Fibroblast of skin of back (primary cell): ENCODE results near the gene ANO2.
"Not testable (repeated sequence)": the region's sequence is repeated elsewhere in the genome, so short reads cannot be mapped to it uniquely, and the experiment has no call there.

Experiments used
- DNase-seq: peaks from one replicate; pipeline ENCODE4 v3.0.0-alpha.2; 2013

ANO2 gene

DNA sequence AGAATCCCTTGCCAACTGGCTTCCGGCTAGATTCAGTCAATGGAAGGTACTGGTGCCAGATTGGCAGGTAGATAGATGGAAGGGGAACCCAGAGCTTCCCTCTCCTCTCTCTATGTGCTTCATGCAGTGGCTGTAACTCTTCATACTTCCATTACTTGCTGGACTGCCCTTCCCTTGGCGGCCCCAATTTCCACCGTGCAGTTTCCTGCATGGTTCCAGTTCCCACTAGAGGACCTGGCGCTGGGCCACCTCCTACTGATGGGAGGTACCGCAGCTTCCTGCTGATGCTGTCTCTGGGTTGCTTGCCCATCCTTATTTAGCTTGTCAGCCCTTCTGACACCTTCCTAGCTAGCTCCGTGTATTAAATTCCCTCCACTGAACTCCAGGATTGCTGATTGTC, 226.4 kb downstream of the ANO2 start:
- no peak for DNase-seq

DNA sequence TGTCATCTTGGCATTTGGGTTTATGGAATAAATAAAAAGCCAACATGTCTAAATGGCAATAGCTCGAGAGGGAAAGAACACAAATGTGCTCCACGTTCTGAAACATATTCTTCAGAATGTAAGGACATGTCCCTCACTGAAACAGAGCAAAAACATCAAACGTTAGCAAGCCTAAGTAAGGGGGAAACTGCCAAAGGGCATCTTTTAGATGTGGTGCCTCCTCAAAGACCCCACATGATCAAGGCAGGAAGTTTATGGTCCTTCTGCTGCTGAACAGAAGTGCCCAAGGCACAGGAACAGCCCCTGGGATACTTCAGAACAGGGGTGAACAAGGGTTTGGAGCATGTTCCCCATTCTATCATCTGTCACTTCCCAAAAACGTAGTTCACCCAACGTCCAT, 227.0 kb downstream of the ANO2 start:
- DNase-seq, result no peak

DNA sequence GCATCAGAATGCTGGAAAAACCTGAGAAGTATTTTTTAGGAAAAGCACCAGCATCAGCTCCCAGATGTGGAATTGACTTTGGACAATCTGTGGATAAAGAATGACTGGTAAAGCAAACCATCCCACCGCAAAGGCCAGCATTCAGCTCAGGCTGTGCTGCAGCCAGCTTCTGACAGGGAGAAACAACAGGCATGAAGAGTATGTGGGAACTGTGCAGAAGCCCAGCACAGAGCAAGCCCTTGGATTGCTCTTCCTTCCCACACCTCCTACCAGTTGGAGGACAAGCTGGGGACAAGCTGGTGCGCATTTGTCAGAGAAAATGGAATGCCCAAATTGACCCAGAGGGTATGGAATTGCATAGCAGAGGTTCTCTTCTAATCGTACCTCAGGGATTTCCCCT, 228.1 kb downstream of the ANO2 start:
- DNase-seq, result no peak

DNA sequence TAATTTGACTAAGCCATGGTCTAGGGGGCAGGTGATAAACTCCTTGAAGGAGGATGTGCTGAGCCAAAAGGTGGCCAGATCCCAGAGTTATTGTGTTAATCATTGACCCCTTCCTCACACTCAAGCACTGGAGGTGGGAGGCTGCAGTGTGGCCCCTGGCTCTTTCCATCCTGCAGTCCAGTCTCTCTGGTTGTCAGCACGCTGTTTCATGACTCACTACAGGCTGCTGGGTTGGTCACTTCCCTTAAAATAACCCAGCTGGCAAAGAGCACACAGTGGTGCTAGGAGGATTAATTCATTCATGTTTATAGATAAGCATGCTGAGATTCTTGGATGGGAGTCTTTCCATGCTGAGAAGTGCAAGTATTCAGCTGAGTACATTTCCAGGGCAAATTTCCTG, 228.9 kb downstream of the ANO2 start:
- DNase-seq, result peak; percentile 37

DNA sequence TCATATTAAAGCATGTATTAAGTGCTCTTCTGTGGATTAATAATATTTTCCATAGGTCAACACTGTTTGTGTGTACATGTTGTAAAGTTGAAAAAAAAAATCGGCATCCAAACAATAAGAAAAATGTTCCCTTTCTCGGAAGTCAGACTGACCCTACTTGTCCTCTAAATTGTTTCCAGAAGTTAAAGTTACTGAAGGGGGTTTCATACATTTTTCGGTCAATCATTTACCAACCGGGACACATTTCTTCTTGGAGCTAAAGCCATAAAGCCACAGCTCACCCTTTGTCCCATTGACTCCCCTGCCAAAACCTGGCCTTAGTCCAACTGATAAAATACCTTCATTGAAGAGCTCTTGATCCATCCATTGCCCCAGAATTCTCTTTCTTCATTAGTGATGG, 230.0 kb downstream of the ANO2 start:
- no peak for DNase-seq

DNA sequence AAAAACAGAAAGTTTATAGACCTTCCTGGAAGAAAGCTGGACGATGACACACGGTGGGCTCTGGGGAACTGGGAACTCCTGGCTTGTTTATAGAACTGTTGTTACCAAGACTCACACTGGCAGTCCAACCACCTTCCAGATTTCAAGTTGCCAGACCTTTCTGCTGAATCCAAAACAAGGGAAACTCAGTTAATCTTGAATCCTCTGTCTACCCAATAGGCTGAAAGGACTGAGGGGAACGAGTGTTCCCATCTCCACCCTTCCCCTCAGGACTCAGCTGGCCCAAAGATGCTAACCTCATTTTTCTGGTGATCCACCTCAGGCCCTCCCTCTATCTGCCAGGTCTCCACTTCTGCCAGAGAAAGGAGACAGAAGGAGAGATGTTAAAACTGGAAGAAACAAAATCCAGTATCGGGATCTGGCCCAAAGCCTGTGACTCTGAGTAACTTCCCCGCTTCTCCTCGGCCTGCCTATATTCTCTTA, 231.4 kb downstream of the ANO2 start:
- DNase-seq, result no peak

DNA sequence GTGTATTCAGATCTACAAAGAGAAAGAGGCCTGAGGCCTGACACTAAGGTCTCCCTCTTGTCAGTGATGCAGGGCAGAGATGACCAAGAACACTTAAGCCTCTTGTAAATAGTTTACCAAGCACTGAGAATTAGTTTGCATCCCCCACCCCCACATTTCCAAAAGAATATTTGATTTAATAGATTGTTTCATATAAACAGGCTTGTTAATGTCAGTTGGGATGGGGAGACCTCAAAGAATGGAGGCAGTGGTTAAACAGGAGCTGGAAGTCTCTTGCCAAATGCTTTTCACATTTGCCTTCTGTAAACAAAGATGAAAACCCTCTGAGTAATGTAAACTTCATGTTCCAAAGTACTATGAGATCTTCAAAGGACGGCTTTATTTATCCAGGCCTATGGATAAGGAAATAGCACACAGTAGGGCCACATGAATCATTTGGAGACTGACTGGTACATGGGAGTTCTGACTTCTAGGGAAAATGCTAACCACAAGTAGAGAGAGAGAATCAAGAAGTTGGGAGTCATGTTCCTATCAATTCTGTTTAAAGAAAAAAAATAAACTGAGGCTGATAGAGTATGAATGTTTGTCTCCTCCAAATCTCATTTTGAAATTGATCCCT, 234.7 kb downstream of the ANO2 start:
- no peak for DNase-seq

DNA sequence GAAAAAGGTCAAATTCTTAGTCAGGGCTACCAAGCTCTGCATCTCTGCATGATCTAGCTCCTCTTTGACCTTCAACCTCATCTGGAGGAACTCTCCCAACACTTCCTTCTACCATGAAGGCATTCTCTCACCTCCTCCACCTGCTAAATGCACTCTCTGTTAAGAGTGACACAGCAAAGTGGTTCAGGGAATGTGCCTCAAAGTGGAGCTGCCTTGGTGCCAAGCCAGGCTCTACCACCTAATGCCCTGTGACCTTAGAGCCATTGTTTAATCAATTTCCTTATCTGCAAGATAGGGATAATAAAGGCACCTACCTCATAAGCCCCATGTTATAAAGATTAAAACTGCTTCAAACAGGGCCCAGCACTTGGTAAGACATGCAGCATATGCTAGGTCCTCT, 236.7 kb downstream of the ANO2 start:
- DNase-seq, result no peak

DNA sequence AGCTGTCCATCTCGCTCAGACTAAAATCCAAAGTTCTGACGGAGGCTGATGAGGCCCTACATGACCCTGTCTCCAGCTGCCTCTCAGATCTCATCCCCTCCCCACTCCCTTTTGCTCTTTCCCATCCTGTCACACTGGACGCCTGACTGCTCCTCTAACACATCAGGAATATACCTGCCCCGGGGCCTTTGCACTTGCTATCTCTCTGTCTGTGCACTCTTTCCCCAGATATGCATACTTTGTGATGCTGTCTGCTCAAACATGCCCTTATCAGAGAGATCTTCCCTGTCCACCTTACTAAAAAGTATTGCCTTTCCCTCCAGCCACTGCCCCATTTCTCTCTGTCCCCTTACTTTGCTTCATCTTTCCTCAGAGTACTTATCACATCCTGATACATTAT, 238.8 kb downstream of the ANO2 start:
- DNase-seq, result no peak

DNA sequence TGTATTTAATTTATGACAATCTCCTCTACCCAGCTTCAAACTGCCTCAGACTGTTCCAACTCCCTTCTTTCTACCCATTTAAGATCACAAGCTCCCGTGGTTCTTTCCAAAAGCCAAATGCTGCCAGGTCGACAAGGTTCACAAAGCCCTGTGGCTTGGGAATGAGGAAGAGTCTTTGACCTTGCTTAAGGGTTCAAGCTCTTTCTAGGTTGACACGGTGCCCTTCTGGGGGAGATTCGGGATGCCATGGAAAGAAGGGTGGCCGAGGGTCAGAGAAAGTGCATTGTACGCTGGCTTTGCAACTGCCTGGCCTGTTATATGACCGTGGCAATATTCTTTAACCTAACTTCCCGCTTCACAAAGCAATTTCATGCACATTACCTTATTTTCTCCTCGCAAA, 239.3 kb downstream of the ANO2 start:
- no peak for DNase-seq

DNA sequence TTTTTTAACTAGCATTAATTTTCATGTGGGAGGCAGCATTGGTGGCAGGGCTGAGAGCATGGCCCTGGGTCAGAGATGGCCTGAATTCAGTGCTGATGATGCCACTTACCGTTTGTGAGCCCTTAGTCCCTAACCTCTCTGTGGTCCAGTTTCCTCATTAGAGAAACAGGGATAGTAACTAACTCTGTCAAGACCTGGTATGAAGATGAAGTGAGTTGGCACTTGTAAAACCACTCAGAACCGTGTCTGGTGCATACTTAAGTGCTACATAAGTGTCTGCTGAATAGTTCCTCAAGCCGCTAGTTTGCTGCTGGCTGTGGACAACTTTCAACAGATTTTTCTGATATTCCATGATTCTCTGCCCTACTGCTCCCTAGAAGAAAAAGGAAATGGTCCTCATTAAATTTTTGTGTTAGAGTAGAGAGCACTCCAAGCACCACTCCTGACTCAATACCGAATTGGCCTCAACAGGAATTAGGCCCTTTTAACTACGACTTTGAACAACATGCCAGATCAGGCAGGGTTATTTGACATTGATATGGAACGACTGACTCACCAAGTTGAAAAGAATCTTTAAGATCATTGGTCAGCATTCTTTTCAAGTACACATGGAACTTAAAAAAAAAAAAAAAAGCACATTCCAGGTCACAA, 250.2 kb downstream of the ANO2 start:
- DNase-seq, result peak; percentile 46

DNA sequence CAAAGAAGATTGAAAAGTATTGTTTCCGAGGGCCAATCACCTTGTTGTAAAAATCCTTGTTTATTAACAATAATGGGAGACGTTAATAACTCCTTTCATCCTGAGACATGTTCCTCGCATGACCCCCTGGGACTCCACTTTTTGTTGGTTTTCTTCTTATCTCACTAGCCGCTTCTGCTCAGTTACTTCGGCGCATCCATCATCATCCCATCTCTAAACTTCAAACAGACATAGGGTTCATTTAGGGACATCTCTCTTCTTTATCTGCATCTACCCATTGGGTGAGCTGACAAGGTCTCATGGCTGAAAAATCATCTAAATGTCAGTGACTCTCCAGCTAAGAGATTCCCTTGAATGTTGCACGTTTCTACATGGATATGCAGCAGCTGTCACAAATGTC, 252.2 kb downstream of the ANO2 start:
- DNase-seq, result no peak

DNA sequence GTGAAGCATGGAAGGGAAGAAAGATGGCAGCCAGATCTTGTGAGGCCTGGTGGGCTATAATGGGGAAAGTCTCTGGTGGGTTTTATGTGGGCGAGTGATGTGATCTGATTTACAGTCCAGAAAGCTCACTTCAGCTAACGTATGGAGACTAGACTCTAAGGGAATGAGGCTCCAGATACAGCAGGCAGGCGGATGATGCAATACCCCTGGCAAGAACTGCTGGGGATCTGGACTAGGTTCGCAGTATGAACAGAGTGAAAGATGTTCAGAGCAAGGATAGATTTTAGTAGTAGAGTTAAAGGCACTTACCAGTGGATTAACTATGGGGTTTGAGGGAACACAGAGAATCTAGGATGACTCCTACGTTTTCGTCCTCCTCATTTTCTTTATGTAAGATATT, 253.1 kb downstream of the ANO2 start:
- no peak for DNase-seq

DNA sequence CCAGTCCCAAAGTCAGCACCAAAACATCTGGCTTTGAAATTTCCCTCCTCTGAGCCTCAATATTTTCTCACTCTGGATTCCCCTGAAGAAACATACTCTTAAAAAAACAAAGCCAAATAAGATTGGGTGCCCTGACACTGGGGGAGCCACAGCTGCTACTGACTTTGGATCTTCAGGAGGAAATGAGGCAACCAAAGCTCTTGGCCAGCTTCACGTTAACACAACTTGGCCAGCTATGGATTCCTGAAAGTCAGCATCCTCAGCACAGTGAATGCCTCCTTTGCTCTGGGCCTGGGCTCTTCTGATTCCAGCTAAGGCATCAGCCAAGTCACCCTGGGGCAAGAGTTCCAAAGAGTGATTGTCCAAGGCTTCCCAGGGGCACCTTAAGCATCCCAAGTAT, 254.8 kb downstream of the ANO2 start:
- DNase-seq, result no peak

DNA sequence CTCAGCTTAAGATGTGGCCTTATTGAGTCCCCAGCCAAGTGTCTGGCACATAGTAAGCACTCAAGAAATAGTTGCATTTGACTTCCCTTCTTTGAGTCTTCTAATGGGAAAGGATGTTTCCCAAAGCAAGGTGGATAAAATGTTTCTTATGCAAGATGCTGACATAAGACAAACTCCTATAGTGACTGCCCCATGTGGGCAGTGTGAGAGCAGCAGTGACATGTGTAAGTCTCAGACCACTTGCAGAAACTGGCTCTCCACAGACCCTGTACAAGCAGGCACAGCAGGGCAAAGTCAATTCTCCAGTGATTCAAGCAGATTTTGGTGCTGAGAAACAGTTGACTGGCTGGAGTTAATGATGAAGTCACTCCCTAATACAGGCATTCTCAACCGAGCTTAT, 255.3 kb downstream of the ANO2 start:
- DNase-seq, result no peak

DNA sequence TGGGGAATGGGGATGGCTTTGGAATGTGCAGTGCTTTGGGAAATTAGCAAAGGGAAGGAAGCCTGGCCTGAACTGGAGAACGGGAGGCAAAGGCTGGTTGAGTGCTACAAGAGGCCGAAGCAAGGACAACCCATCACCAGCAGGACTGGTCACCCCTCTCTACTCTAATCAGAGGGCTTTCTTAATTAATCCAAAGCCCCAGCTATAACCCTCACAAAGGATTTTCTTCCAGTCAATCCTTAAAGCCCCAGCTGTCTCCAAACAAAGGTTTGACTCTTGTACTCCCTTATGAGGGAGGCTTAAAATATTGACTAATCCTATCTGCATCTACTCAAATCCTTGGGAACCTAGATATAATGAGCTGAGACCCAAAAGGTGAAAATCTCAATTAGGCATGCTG, 256.8 kb downstream of the ANO2 start:
- DNase-seq, result no peak

DNA sequence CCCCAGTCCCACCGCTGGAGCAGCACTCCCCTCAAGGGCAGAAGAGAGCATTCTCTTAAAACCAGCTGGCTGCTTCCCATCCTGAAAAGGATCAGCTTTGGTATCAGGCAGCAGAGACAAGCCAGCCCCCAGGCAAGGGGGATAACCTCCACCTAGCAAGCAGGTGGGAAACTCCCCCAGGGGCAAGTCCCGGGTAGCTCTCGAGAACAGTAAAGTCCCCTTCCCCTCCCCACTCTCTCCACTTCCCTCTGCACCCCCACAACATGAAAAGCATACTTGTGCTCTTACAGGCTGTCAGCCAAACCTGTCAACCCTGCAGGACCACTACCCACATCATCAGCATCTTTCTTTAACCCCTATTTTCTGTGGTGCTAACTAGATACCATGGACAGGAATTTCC, 259.1 kb downstream of the ANO2 start:
- DNase-seq, result no peak

DNA sequence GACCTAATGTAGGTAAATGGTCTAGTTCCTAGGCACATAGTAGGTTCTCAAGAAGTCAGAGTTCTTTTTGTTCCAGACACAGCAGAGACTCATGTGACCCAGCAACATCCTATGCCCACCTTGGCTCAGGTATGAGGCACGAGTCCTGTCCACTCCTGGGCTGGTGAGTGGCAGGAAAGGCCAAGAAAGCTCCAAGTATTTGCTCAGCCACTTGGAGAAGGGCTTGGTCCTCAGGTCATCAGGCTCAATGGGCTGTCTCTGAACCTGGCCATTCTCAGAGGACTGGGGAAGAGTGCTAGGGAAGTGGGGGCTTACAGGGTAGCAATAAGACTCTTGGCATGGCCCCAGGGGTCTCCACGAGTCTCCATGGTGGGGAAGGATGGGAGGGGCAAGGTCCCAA, 260.1 kb downstream of the ANO2 start:
- DNase-seq, result no peak

DNA sequence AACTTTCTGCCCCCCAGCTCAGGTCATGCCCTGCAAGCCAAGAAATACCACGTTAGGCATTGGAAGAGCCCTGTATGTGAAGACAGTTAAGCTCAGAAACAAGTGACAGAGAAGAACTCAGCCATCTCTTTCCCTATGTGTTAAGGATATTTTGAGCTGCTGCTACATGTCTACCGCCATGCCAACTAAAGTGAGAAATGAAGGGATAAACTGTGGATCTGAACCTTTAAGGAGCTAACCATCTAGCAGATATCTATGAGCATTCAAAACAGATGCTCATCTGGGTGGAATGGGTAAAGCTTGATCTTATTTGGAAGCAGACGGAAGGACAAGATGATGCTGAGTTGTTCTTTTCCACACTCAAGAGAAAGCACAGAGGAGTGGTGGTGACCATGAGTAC, 262.5 kb downstream of the ANO2 start:
- no peak for DNase-seq

DNA sequence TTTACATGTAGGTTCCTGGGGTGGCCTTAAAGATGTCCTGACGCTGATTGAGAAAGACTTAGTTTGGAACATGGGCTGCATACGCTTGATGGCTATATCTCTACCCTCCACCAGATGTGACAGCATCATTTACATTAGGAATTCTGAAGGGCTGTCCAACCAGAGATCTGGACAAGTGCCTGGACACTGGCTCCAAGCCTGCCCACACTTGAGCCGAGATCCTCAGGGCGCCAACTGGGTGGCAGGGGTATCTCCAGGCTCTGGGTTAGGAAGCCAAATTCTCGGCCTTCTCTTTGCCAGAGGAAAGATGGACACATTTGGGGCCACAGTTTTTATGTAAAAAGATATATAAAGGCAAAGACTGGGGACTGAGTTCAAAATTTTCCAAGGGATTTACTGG, 266.9 kb downstream of the ANO2 start:
- DNase-seq, result no peak

DNA sequence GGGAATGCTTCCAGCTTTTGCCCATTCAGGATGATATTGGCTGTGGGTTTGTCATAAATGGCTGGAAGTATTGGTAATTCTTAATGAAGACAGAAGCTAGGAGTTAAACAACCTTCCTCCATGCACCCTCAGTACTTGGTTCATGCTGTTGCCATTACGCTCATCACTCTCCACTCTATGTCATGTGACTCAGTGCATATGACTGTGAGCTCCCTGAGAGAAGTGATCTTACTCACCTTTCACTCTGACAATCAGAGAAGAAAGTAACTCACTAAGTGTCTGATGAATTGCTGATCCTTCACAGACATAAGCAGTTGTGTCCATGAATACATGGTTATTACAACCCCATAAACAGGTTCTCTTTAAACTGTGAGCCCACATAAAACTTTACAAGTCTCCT, 275.4 kb downstream of the ANO2 start:
- not testable (repeated sequence) for DNase-seq

DNA sequence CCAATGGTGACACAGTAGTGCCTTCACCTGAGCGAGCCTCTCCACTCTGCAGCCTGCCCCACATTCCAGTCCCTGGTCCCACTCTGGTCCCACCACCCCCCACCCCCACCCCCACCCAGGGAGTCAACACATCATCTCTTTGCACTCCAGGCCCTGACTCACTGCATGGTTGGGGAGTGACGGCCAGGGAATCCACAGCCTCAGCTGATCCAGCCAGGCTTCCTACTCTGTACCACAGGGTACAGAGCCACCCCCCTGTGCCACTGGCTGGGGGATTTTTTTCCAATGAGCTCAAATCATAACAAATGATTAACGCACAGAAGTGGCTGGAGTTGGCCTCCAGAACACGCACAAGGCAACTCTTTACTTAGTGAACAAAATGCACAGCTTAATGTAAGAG, 279.4 kb downstream of the ANO2 start:
- DNase-seq, result peak; percentile 98

DNA sequence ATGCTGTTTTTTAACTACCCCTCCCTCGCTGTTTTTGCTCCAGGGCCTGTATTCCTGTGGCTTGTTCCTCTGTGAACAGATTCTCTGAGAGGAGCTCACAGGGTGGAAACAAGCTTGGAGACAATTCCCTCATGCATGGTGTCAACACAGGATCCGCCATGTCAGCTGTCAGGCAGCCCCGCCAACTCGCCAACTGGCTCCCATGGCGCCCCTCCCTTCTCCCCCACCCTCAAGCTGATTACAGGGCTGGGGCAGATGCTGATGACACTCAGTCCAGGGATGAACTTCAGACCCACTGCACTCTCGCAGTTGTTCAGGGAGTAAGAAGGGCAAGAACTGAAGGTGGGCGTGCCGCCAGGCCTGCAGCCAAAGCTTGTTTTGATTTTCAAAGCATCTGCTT, 283.2 kb downstream of the ANO2 start:
- no peak for DNase-seq

DNA sequence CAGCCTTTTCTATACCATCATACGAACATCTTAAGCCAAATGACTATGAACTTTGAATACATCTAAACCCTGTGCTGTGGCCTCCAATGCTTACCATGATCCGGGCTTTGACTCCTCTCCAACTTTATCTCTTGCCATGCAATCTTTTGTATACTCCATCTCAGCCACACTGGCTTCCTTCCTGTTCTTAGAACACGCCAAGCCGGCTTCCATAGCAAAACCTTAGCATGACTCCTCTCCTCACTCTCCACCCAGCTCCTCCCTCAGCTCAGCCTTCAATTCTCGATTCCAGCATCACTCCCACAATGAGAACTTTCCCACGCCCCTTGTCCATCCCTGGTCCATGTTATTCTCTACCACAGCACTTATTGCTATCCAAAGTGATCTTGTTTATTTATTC, 284.8 kb downstream of the ANO2 start:
- DNase-seq, result no peak
